ENCODE measurements around the gene EIF5A. TPM values are rescaled to one million over a fixed set of nuclear protein-coding genes. Genes with fewer than 3 reads are reported as not detected.

The EIF5A gene
- total and polyA plus RNA-seq, 2 of the 8 experiments (the other 6 are each of a cell fraction or from before 2014, with no cell fraction given): 717 to 1,172 TPM

- TF ChIP-seq, protein P1, sequence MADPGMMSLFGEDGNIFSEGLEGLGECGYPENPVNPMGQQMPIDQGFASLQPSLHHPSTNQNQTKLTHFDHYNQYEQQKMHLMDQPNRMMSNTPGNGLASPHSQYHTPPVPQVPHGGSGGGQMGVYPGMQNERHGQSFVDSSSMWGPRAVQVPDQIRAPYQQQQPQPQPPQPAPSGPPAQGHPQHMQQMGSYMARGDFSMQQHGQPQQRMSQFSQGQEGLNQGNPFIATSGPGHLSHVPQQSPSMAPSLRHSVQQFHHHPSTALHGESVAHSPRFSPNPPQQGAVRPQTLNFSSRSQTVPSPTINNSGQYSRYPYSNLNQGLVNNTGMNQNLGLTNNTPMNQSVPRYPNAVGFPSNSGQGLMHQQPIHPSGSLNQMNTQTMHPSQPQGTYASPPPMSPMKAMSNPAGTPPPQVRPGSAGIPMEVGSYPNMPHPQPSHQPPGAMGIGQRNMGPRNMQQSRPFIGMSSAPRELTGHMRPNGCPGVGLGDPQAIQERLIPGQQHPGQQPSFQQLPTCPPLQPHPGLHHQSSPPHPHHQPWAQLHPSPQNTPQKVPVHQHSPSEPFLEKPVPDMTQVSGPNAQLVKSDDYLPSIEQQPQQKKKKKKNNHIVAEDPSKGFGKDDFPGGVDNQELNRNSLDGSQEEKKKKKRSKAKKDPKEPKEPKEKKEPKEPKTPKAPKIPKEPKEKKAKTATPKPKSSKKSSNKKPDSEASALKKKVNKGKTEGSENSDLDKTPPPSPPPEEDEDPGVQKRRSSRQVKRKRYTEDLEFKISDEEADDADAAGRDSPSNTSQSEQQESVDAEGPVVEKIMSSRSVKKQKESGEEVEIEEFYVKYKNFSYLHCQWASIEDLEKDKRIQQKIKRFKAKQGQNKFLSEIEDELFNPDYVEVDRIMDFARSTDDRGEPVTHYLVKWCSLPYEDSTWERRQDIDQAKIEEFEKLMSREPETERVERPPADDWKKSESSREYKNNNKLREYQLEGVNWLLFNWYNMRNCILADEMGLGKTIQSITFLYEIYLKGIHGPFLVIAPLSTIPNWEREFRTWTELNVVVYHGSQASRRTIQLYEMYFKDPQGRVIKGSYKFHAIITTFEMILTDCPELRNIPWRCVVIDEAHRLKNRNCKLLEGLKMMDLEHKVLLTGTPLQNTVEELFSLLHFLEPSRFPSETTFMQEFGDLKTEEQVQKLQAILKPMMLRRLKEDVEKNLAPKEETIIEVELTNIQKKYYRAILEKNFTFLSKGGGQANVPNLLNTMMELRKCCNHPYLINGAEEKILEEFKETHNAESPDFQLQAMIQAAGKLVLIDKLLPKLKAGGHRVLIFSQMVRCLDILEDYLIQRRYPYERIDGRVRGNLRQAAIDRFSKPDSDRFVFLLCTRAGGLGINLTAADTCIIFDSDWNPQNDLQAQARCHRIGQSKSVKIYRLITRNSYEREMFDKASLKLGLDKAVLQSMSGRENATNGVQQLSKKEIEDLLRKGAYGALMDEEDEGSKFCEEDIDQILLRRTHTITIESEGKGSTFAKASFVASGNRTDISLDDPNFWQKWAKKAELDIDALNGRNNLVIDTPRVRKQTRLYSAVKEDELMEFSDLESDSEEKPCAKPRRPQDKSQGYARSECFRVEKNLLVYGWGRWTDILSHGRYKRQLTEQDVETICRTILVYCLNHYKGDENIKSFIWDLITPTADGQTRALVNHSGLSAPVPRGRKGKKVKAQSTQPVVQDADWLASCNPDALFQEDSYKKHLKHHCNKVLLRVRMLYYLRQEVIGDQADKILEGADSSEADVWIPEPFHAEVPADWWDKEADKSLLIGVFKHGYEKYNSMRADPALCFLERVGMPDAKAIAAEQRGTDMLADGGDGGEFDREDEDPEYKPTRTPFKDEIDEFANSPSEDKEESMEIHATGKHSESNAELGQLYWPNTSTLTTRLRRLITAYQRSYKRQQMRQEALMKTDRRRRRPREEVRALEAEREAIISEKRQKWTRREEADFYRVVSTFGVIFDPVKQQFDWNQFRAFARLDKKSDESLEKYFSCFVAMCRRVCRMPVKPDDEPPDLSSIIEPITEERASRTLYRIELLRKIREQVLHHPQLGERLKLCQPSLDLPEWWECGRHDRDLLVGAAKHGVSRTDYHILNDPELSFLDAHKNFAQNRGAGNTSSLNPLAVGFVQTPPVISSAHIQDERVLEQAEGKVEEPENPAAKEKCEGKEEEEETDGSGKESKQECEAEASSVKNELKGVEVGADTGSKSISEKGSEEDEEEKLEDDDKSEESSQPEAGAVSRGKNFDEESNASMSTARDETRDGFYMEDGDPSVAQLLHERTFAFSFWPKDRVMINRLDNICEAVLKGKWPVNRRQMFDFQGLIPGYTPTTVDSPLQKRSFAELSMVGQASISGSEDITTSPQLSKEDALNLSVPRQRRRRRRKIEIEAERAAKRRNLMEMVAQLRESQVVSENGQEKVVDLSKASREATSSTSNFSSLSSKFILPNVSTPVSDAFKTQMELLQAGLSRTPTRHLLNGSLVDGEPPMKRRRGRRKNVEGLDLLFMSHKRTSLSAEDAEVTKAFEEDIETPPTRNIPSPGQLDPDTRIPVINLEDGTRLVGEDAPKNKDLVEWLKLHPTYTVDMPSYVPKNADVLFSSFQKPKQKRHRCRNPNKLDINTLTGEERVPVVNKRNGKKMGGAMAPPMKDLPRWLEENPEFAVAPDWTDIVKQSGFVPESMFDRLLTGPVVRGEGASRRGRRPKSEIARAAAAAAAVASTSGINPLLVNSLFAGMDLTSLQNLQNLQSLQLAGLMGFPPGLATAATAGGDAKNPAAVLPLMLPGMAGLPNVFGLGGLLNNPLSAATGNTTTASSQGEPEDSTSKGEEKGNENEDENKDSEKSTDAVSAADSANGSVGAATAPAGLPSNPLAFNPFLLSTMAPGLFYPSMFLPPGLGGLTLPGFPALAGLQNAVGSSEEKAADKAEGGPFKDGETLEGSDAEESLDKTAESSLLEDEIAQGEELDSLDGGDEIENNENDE (IDR thresholded peaks at IDR 0.05; ENCODE audit: insufficient replicate concordance, low read length): no peak
- TF ChIP-seq CHD1 (IDR thresholded peaks at IDR 0.05; ENCODE audit: low read depth, low read length): no peak
- no peak for TF ChIP-seq JUND (IDR thresholded peaks at IDR 0.05; ENCODE audit: low read length)
- no peak for TF ChIP-seq POU5F1 (IDR thresholded peaks at IDR 0.05; ENCODE audit: low read depth, low read length)
- no peak for TF ChIP-seq SP1 (IDR thresholded peaks at IDR 0.05; ENCODE audit: low read depth, low read length)
- TF ChIP-seq NANOG (IDR thresholded peaks at IDR 0.05; ENCODE audit: insufficient read depth, low read depth, low read length, poor library complexity, severe bottlenecking): no peak
- no peak for TF ChIP-seq RFX5 (IDR thresholded peaks at IDR 0.05; ENCODE audit: borderline replicate concordance, low read depth, low read length)
- TF ChIP-seq RAD21 (IDR thresholded peaks at IDR 0.05 in 1 of 2, conservative IDR thresholded peaks at IDR 0.05 in 1 of 2; ENCODE audit: low read depth in 2 of 2, low read length in 2 of 2): no peak
- TF ChIP-seq PHF8 (conservative IDR thresholded peaks at IDR 0.05; ENCODE audit: low read depth, low read length): no peak
- no peak for TF ChIP-seq SP4 (IDR thresholded peaks at IDR 0.05; ENCODE audit: low read length)
These were observed 27.6 kb downstream of the EIF5A start (continued) for GRCh38 chr17:7334938-7335538.

Data from H1 (cell line).